ENCODE results near the gene CDH23. TPM values are rescaled to one million over a fixed set of nuclear protein-coding genes. Genes with fewer than 3 reads are reported as not detected.
A peak's percentile ranks its signal among the peaks of the same experiment; 100 is the strongest.
"Not testable (repeated sequence)": the region's sequence is repeated elsewhere in the genome, so short reads cannot be mapped to it uniquely, and the experiment has no call there.

The CDH23 gene
- polyA plus RNA-seq, 4 donors: 0.75 to 2.0 (median 1.3) TPM

GRCh38 chr10:71849461-71849908 is 452.8 kb downstream of the CDH23 start:
- no peak for DNase-seq (ENCODE audit: low read depth in 4 of 4, low spot score in 2 of 4)

GRCh38 chr10:71850021-71850742 is 453.5 kb downstream of the CDH23 start:
- no peak for DNase-seq (ENCODE audit: low read depth in 4 of 4, low spot score in 2 of 4)

- peak; percentile 92 to 99 (median 94) for DNase-seq (ENCODE audit: low read depth in 4 of 4, low spot score in 2 of 4)
Measured at GRCh38 chr10:71850743-71851464, 454.2 kb downstream of the CDH23 start, which contains the start of gene PSAP. TSS of gene PSAP (minus strand) at chr10:71851251. CDS start at chr10:71851221, 30 bp downstream.

DNA sequence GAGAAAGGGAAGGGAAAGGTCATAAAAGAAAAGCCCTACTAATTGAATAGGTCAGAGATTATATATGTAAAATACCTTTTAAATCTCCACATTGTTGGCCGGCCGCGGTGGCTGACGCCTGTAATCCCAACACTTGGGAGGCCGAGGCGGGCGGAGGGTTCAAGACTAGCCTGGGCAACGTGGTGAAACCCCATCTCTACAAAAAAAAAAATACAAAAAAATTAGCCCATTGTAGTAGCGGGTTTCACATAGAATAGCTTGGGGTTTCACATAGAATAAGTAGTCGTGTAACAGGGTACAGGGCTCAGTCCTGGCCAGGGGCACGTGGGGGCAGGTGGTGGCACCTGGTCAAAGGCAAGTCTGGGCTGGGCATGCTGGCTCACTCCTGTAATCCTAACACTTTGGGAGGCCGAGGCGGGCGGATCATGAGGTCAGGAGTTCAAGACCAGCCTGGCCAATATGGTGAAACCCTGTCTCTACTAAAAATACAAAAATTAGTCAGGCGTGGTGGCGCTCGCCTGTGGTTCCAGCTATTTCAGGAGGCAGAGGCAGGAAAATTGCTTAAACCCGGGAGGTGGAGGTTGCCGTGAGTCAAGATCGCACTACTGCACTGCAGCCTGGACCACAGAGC is 454.9 kb downstream of the CDH23 start:
- DNase-seq (ENCODE audit: low read depth in 4 of 4, low spot score in 2 of 4): not testable (repeated sequence)

- no peak for DNase-seq (ENCODE audit: low read depth in 4 of 4, low spot score in 2 of 4)
Measured at GRCh38 chr10:71852355-71852937, 455.7 kb downstream of the CDH23 start.

- DNase-seq (ENCODE audit: low read depth in 4 of 4, low spot score in 2 of 4): no peak
Measured at GRCh38 chr10:71854031-71854430, 457.3 kb downstream of the CDH23 start.

DNA sequence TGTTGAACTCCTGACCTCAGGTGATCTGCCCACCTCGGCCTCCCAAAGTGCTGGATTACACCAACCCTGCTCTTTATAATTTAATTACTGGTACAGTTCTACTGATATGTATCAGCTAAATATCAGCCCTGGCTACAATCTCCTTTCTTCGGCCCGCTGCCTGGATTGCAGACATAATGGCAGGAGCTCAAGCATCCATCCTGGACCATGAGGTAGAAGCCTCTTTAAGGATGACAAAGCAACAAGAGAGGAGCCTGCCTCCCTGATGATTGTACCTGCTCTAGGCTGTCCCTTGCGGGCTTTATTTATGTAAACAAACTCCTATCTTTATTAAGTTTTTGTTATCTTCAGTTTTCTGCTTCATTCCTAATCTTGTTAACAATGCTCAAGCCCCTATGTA is 459.9 kb downstream of the CDH23 start:
- DNase-seq (ENCODE audit: low read depth in 4 of 4, low spot score in 2 of 4): no peak

- no peak for DNase-seq (ENCODE audit: low read depth in 4 of 4, low spot score in 2 of 4)
Measured at GRCh38 chr10:71857934-71858890, 461.5 kb downstream of the CDH23 start.

GRCh38 chr10:71860243-71861029 is 463.7 kb downstream of the CDH23 start:
- peak in 1 of 4 donors; percentile 64 for DNase-seq (ENCODE audit: low read depth in 4 of 4, low spot score in 2 of 4)

DNA sequence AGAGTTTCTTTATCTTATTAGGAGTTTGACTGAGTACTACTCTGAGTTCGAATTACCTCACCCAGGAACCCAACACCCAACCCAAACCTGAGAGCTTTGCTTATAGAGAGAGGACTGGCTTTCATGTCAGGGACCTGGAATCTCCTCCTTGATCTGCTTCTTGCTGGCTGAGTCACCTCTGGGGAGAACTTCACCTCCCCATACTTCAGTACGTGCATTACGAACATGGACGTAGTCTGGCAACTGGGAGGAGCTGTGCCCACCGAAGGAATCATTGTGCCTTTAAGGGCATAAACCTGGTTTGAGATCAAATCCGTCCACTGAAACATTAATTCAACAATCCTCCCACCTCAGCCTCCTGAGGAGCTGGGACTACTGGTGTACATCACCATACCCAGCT is 466.5 kb downstream of the CDH23 start:
- no peak for DNase-seq (ENCODE audit: low read depth in 4 of 4, low spot score in 2 of 4)

DNA sequence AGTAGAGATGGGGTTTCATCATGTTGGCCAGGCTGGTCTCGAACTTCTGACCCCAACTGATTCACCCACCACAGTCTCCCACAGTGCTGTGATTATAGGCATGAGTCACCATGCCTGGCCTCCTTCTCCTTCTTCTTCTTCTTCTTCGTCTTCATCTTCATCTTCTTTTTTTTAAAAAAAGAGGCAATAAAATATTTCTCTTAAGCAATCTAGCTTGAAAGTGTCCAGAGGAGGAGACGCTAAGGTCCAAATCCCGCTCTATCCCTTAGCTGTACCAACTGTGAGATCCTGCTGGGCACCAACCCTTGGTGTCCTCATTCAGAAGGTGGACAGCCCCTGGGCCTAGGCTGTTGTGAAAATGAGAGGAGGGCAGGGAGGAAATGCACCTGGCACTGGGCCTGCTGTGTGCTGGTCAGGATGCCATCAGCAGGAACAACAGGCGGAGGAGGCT is 468.2 kb downstream of the CDH23 start:
- no peak for DNase-seq (ENCODE audit: low read depth in 4 of 4, low spot score in 2 of 4)

Other genes with a start within 250 kb of the CDH23 start
- gene UNC5B, start 184.3 kb upstream of the CDH23 start, polyA plus RNA-seq (ENCODE audit: insufficient read length in 4 of 4): 100 to 1,000 TPM in 1 of 4 donors, 10 to 100 TPM in 3; 45.3 to 120 (median 62.3) TPM
- gene SLC29A3, start 77.7 kb upstream of the CDH23 start, polyA plus RNA-seq (ENCODE audit: insufficient read length in 4 of 4): 1 to 10 TPM; 6.8 to 9.3 (median 7.9) TPM